Mucosa of descending colon (tissue), 3 donors: ENCODE measurements around the gene OR2T29. TPM values are rescaled to one million over a fixed set of nuclear protein-coding genes. Genes with fewer than 3 reads are reported as not detected.
"Not testable (repeated sequence)": the region's sequence is repeated elsewhere in the genome, so short reads cannot be mapped to it uniquely, and the experiment has no call there.

ENCODE experiments used
- ATAC-seq: fragments of 200-7000 bp; cut with Tn5 transposase; one replicate; pipeline ENCODE4 v1.9.1; 2020; ENCODE audit warnings: mild to moderate bottlenecking, moderate library complexity
- DNase-seq, 3 donors: peaks; one replicate each; pipeline ENCODE4 v3.0.0-alpha.2; 2020
- H3K36me3 ChIP-seq: fragments of 200-600 bp; one replicate; pipeline ENCODE4 v1.8.0; 2021; ENCODE audit warnings: low read depth, mild to moderate bottlenecking
- H3K4me1 ChIP-seq: fragments of 200-600 bp; one replicate; pipeline ENCODE4 v1.8.0; 2021; ENCODE audit warnings: low read depth, mild to moderate bottlenecking
- H3K4me3 ChIP-seq: fragments of 200-600 bp; one replicate; pipeline ENCODE4 v1.8.0; 2021; ENCODE audit warnings: mild to moderate bottlenecking
- H3K9me3 ChIP-seq: fragments of 200-600 bp; one replicate; pipeline ENCODE4 v1.8.0; 2021; ENCODE audit warnings: mild to moderate bottlenecking
- intact Hi-C, 2 donors: fragments of 100-400 bp; cut with DNase I in 1 of 2; cut with micrococcal nuclease in 1 of 2; formaldehyde crosslinking; loops; one replicate each; pipeline versions ENCODE4 v1.11.0 to v1.11.1; 2022; cut with DNase I, micrococcal nuclease
- total RNA-seq, 3 donors: library from RNA; stranded (reverse); fragmentation: NEBNext Ultra II Directional in 2 of 3; extraction: Animal tissue kit (Norgen Biotek cat#: 25700) in 2 of 3; gene quantifications; one replicate each; pipeline versions ENCODE4 v1.2.1 to v1.2.4, GENCODE V29; 2021 to 2023
- TF ChIP-seq, protein P1 (sequence below): fragments of 200-600 bp; IDR thresholded peaks from one replicate; pipeline ENCODE4 v1.8.0; 2022; ENCODE audit warnings: antibody characterized with exemption, mild to moderate bottlenecking
- donor health status: DM: no; HTN: no; CAD: no; lungs with moderate emphysema.
- donor health status: DM: no; HTN: no; CAD: no.
- donor health status: DM: no; HTN: yes; CAD: no.

Gene OR2T29
- total RNA-seq, 3 donors from 2014 or later: not detected

DNA sequence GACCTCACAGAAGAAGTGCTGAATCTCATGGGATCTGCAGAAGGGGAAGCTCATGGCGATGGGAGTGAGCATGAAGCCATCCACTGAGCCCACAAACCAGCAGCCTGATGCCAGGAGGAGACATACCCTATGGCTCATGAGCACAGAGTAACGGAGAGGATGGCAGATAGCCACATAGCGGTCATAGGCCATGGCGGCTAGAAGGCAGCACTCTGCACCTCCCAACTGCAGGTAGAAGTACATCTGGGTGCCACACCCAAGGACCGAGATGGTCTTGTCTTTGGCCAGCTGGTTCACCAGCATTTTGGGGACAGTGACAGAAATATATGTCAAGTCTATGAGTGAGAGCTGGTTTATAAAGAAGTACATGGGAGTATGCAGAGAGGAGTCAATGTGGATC lies 30.7 kb upstream of the OR2T29 start:
- H3K36me3 ChIP-seq: no peaks in the 10 kb centered on the region
- H3K9me3 ChIP-seq: no peaks in the 10 kb centered on the region
- intact Hi-C loops: no loop called here
- no peaks in the 10 kb centered on the region for H3K4me1 ChIP-seq
- ATAC-seq: no peak
- no peak for DNase-seq
- TF ChIP-seq, protein P1, sequence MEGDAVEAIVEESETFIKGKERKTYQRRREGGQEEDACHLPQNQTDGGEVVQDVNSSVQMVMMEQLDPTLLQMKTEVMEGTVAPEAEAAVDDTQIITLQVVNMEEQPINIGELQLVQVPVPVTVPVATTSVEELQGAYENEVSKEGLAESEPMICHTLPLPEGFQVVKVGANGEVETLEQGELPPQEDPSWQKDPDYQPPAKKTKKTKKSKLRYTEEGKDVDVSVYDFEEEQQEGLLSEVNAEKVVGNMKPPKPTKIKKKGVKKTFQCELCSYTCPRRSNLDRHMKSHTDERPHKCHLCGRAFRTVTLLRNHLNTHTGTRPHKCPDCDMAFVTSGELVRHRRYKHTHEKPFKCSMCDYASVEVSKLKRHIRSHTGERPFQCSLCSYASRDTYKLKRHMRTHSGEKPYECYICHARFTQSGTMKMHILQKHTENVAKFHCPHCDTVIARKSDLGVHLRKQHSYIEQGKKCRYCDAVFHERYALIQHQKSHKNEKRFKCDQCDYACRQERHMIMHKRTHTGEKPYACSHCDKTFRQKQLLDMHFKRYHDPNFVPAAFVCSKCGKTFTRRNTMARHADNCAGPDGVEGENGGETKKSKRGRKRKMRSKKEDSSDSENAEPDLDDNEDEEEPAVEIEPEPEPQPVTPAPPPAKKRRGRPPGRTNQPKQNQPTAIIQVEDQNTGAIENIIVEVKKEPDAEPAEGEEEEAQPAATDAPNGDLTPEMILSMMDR: no peak
- H3K4me3 ChIP-seq: no peak overlapping the region

DNA sequence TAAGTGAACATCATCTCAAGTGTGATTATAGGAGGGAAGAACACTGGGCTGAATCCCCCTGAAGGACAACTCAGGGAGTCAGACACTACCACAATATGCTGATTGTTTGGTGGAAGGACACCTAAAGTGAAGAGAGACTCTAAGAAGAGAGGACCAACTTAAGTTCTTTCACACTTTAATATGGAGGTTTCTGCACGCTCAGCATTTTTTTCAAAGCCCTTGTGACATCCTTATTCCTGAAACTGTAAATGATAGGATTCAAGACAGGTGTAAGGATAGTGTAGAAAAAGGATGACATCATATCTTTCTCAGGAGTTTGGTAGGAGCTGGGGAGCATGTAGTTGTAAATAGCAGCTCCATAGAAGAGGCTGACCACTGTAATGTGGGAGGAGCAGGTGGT lies 30.1 kb upstream of the OR2T29 start:
- no peak for DNase-seq
- Histone ChIP-seq H3K36me3 (no peaks in the 10 kb centered on the region), H3K9me3 (no peaks in the 10 kb centered on the region), H3K4me1 (no peaks in the 10 kb centered on the region), H3K4me3 (no peak overlapping the region)
- intact Hi-C loops: no loop called here
- ATAC-seq: no peak
- TF ChIP-seq, protein P1: no peak

DNA sequence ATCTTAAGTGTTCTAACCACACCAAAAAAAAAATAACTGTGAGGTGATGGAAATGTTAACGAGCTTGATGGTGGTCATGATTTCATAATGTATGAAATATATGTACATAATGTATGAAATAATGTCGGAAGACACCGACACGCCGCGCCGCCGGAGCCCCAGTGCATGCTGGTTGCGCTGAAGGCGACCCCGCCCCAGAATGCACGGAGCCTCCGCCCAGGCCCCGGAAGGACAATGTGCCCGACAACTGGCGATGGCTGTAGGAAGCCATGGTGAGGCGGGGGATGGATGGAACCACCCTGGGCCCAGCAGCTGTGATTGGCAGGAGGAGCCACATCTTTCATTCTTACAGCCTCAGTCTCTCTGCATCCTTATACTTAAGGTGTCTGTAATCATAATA lies 27.5 kb upstream of the OR2T29 start:
- H3K9me3 ChIP-seq: no peaks in the 10 kb centered on the region
- no peak for ATAC-seq
- TF ChIP-seq, protein P1: no peak
- peak in 1 of 3 donors; percentile 42 for DNase-seq
- no peaks in the 10 kb centered on the region for H3K4me1 ChIP-seq
- H3K36me3 ChIP-seq: no peaks in the 10 kb centered on the region
- intact Hi-C loops: no loop called here
- no peak overlapping the region for H3K4me3 ChIP-seq

GRCh38 chr1:248589334-248589733 lies 26.8 kb upstream of the OR2T29 start:
- intact Hi-C loops: no loop called here
- ATAC-seq: no peak

GRCh38 chr1:248585266-248585665 lies 22.7 kb upstream of the OR2T29 start:
- ATAC-seq (no peak), DNase-seq (no peak)
- no peaks in the 10 kb centered on the region for H3K4me1 ChIP-seq
- intact Hi-C loops: no loop called here
- H3K9me3 ChIP-seq: no peaks in the 10 kb centered on the region
- no peak overlapping the region for H3K4me3 ChIP-seq
- TF ChIP-seq, protein P1: no peak
- H3K36me3 ChIP-seq: no peaks in the 10 kb centered on the region

More at GRCh38 chr1:248589334-248589733, 26.8 kb upstream of the OR2T29 start:
- no peaks in the 10 kb centered on the region for H3K36me3 ChIP-seq
- no peak for DNase-seq
- H3K4me1 ChIP-seq: no peaks in the 10 kb centered on the region
- TF ChIP-seq, protein P1: no peak
- no peak overlapping the region for H3K4me3 ChIP-seq
- H3K9me3 ChIP-seq: no peaks in the 10 kb centered on the region

DNA sequence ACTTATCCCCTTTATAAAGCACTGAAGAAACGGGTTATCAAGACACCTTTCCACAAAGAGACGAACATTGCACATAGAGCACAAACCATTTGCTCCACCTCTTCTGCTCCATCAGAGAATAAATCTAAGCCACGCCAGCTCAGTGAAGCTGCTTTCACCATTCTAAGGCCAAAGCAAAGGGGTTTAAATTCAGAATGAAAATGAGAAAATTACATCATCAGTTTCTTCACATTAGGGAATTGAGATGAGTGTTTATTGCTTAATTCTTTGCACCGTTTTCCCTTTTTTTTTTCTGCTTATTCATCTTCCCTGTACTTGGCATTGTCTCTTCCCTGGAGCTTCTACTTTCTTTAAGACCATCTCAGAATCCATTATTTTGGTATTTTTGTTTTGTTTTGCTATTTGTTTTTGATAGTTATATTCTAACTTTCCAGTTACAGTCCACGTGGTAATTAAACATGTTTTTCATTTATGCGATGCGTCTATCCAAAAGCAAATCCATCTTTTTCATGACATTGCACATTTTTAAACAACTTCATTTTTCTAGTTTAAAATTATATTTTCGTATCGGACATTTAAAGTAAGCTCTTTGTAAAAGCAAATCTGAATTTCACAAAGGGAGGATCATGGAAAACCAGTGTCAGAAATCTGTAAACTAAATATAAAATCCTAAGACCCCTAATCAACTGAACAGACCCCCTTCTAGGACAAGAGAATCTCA lies 13.8 kb upstream of the OR2T29 start:
- Histone ChIP-seq H3K36me3 (no peaks in the 10 kb centered on the region), H3K4me3 (no peak overlapping the region), H3K4me1 (no peaks in the 10 kb centered on the region), H3K9me3 (no peaks in the 10 kb centered on the region)
- TF ChIP-seq, protein P1: no peak
- intact Hi-C loops: no loop called here
- DNase-seq: no peak
- no peak for ATAC-seq

- intact Hi-C loops, H3K9me3 ChIP-seq, ATAC-seq, H3K4me3 ChIP-seq, H3K4me1 ChIP-seq, DNase-seq, H3K36me3 ChIP-seq: not testable (repeated sequence)
These were observed 12.1 kb upstream of the OR2T29 start, which contains the start of gene OR2T34 for GRCh38 chr1:248574657-248575056. Gene OR2T34, minus strand, starts transcription at chr1:248574757. Its CDS starts 0 bp downstream, at chr1:248574757.

- H3K4me1 ChIP-seq, intact Hi-C loops, H3K36me3 ChIP-seq, ATAC-seq, DNase-seq, H3K4me3 ChIP-seq, H3K9me3 ChIP-seq: not testable (repeated sequence)
These were observed 11.3 kb upstream of the OR2T29 start for GRCh38 chr1:248573856-248574255.
